LNCAP (cell line): ENCODE data around the gene OSBPL6.

Source experiments
- TF ChIP-seq, protein P1 (sequence below): fragments of 450-650 bp; IDR thresholded peaks from 2 replicates; pipeline ENCODE4 v1.5.1; 2017; ENCODE audit warnings: mild to moderate bottlenecking

Gene OSBPL6

GRCh38 chr2:178450774-178451525, 256.6 kb downstream of the OSBPL6 start, which contains the start of the genes PJVK and PRKRA:
Gene PJVK, plus strand, starts transcription at chr2:178451378. Its CDS starts 2,032 bp downstream, at chr2:178453410.
Gene PRKRA, minus strand, starts transcription at chr2:178451175. Its CDS starts 145 bp downstream, at chr2:178451030.
- TF ChIP-seq, protein P1, sequence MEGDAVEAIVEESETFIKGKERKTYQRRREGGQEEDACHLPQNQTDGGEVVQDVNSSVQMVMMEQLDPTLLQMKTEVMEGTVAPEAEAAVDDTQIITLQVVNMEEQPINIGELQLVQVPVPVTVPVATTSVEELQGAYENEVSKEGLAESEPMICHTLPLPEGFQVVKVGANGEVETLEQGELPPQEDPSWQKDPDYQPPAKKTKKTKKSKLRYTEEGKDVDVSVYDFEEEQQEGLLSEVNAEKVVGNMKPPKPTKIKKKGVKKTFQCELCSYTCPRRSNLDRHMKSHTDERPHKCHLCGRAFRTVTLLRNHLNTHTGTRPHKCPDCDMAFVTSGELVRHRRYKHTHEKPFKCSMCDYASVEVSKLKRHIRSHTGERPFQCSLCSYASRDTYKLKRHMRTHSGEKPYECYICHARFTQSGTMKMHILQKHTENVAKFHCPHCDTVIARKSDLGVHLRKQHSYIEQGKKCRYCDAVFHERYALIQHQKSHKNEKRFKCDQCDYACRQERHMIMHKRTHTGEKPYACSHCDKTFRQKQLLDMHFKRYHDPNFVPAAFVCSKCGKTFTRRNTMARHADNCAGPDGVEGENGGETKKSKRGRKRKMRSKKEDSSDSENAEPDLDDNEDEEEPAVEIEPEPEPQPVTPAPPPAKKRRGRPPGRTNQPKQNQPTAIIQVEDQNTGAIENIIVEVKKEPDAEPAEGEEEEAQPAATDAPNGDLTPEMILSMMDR = no peak

- TF ChIP-seq, protein P1 = no peak
Observed at GRCh38 chr2:178452334-178452733, 258.0 kb downstream of the OSBPL6 start.
